Forelimb muscle (tissue), 1 donor: ENCODE data around the gene RAET1G. TPM values are rescaled to one million over a fixed set of nuclear protein-coding genes. Genes with fewer than 3 reads are reported as not detected.
"Not testable (repeated sequence)": the region's sequence is repeated elsewhere in the genome, so short reads cannot be mapped to it uniquely, and the experiment has no call there.

Experiments used
- DNase-seq: peaks from one replicate; pipeline ENCODE4 v3.0.0-alpha.2; 2013; ENCODE audit warnings: low read depth
- polyA plus RNA-seq: library from polyadenylated mRNA; unstranded; fragments of 120-200 nt; gene quantifications from one replicate; pipeline ENCODE4 v1.2.1, GENCODE V29; 2013; ENCODE audit not compliant: insufficient read length

RAET1G gene
- 0.30 TPM for polyA plus RNA-seq

GRCh38 chr6:149922642-149923326 lies at the start of gene RAET1G:
RAET1G (minus strand) TSS chr6:149923121; CDS start chr6:149923010, 111 bp downstream.
- DNase-seq, result peak; percentile 76

- no peak for DNase-seq
These were observed 46.7 kb upstream of the RAET1G start for GRCh38 chr6:149969635-149970034.

GRCh38 chr6:149968909-149969308 lies 46.0 kb upstream of the RAET1G start:
- not testable (repeated sequence) for DNase-seq

GRCh38 chr6:149967999-149968398 lies 45.1 kb upstream of the RAET1G start:
- not testable (repeated sequence) for DNase-seq

- no peak for DNase-seq
These were observed 44.7 kb upstream of the RAET1G start for GRCh38 chr6:149967591-149967990.

- DNase-seq, result not testable (repeated sequence)
These were observed 43.4 kb upstream of the RAET1G start for GRCh38 chr6:149966319-149966718.

- no peak for DNase-seq
These were observed 42.5 kb upstream of the RAET1G start for GRCh38 chr6:149965194-149966020.

- no peak for DNase-seq
These were observed 41.6 kb upstream of the RAET1G start for GRCh38 chr6:149964308-149965193.

- peak; percentile 49 for DNase-seq
These were observed 40.8 kb upstream of the RAET1G start, which contains the start of gene ULBP1 for GRCh38 chr6:149963462-149964307. ULBP1 (plus strand) TSS chr6:149963943; CDS start chr6:149964050, 107 bp downstream.

- DNase-seq, result no peak
These were observed 40.2 kb upstream of the RAET1G start for GRCh38 chr6:149963212-149963461.

- DNase-seq, result no peak
These were observed 39.7 kb upstream of the RAET1G start for GRCh38 chr6:149962461-149963211.

GRCh38 chr6:149961728-149962425 lies 39.0 kb upstream of the RAET1G start:
- no peak for DNase-seq

- no peak for DNase-seq
These were observed 37.6 kb upstream of the RAET1G start for GRCh38 chr6:149960488-149960887.

- not testable (repeated sequence) for DNase-seq
These were observed 36.9 kb upstream of the RAET1G start for GRCh38 chr6:149959806-149960205.

- not testable (repeated sequence) for DNase-seq
These were observed 35.2 kb upstream of the RAET1G start for GRCh38 chr6:149958124-149958523.

GRCh38 chr6:149955654-149956317 lies 32.9 kb upstream of the RAET1G start:
- DNase-seq, result not testable (repeated sequence)

GRCh38 chr6:149954984-149955653 lies 32.2 kb upstream of the RAET1G start:
- not testable (repeated sequence) for DNase-seq

- DNase-seq, result not testable (repeated sequence)
These were observed 31.5 kb upstream of the RAET1G start for GRCh38 chr6:149954328-149954983.
